Activated CD8-positive, alpha-beta memory T cell treated with anti-CD3 and anti-CD28 coated beads for 48 hours (primary cell): ENCODE measurements around the gene ARHGAP42.
"Not testable (repeated sequence)": the region's sequence is repeated elsewhere in the genome, so short reads cannot be mapped to it uniquely, and the experiment has no call there.

Experiments
- DNase-seq, 3 experiments: peaks; one replicate each; pipeline ENCODE4 v3.0.0-alpha.2; 2020; ENCODE audit warnings: low read depth in 2 of 3, low spot score in 2 of 3

Gene ARHGAP42

GRCh38 chr11:100863080-100863581 lies 176.0 kb downstream of the ARHGAP42 start:
- DNase-seq = no peak

- DNase-seq = no peak
These were observed 178.5 kb downstream of the ARHGAP42 start for GRCh38 chr11:100865443-100866065.

DNA sequence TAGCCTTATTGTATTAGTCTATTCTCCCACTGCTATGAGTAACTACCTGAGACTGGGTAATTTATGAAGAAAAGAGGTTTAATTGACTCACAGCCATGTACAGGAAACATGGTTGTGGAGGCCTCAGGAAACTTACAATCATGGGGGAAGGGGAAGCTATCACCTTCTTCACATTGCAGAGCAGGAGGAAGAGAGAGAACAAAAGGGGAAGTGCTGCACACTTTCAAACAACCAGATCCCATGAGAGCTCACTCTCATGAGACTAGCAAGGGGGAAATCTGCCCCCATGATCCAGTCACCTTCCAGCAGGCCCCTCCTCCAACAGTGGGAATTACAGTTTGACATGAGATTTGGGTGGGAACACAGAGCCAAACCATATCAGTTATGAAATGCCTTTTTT lies 179.4 kb downstream of the ARHGAP42 start:
- DNase-seq = no peak

DNA sequence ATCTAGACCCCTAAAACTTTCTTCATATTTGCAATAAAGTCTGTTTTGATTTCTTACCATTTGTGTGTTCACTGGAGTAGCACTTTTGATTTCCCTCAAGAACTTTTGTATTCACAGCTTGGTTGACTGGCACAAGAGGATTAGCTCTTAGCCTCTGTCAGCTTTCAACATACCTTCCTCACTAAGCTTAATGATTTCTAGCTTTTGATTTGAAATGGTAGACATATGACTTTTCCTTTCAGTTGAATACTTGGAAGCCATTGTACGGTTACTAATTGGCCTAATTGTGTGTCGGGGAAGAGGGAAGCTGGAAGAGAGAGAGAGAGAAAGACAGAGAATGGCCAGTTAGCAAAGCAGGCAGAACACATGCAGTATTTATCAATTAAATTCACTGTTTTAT lies 180.5 kb downstream of the ARHGAP42 start:
- DNase-seq = no peak

GRCh38 chr11:100869328-100869727 lies 182.2 kb downstream of the ARHGAP42 start:
- no peak for DNase-seq

DNA sequence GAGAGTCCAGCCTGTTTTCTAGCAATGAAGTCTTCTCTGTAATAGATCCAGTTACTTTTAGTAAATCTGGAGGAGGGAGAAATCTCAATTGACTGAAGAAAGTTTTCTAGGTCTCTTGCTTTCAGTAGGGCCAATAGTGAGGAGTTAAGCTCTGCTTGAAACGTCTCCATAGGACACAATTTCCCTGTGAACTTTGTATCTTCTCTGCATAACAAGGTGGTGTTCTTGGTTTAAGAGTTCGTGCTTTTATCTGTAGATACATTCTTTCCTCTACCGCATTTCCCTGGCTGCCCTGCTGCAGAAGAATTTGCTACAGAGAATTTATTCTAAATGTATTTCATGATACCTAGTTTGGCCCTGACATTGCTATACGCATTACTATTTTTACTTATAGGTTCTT lies 183.1 kb downstream of the ARHGAP42 start:
- DNase-seq = no peak

DNA sequence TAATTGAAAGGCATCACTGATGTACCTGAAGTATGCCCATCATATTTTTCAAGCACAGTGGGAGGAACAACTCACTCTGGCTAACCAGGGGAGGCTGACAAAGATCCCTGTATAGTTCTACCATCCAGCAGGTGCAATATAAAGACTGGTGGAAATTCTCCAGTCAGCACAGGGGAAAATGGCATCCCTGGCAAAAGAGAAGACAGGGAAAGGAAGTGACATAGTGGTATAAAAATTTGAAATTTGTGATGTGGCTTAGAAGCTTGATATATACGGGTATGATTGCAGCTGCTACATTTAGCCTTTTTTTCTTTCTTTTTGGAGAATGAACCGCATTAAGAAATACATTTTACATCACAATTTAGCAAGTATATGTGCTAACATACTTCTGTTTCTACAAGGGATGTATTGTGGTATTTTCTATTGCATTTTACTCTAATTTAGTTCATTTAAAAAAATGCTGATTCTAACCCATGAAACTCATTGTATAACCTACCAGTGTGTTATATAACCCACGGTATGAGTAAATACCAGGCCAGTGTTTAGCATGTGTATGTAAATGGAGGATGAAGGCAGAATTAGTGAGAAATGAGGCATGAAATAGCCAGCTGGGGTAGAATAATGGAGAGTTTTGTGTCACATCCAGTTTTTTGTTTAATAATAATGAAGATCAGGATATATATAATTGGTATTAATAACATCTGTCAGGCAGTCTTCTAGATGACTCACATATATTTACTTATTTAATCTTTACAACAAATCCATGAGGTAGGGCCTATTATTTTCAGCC lies 186.1 kb downstream of the ARHGAP42 start:
- no peak for DNase-seq

DNA sequence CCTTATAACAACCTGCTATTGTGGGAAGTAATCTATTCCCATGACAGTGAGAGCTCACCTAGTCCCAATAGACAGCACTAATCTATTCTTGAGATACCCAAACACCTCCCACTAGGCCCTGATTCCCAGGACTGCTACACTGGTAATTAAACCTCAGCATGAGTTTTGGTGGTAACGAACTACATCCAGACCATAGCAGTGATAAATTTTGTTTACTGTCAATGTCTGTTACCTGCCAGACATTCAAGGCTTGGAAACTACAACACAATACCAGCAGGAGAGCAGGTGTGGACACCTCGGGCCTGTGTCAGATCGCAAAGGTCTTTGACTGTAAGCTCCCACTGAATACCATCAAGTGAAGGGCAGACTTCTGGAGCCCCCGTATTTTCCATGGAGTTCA lies 187.1 kb downstream of the ARHGAP42 start:
- no peak for DNase-seq

GRCh38 chr11:100875521-100875869 lies 188.4 kb downstream of the ARHGAP42 start:
- no peak for DNase-seq

DNA sequence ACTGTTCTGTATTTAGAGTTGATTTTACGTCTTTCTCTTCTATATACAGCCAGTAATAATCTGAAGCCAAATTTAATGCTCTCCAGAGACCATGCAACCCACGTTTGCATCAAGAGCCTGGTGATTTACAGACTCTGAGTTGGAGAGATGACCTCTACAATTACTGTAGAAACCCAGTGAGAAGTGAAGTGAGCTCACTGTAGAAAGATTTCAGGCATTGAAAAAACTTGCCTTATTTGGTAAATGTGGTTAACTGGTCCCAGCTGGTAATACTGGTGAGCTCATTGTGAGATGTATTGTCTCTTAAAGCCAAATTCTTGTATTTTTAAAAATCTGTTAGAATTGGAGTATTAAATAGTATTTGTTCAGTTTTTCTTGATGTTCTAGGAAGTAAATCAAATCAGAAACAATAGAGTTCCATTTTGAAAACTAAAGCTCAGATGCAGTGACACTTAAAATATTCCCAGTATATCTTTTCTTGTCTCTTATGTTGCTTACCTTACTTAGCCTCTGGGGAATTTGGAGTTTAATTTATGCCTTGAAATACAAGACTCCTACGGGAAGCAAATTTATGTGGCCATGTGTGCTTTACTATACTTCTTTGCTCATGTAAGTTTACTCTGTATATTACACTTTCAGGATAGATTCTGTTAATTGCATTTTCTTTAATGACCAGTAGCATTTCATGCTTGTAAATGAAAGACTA lies 189.9 kb downstream of the ARHGAP42 start:
- no peak for DNase-seq

- no peak for DNase-seq
These were observed 191.4 kb downstream of the ARHGAP42 start for GRCh38 chr11:100878474-100878873.

- no peak for DNase-seq
These were observed 195.9 kb downstream of the ARHGAP42 start for GRCh38 chr11:100882957-100883356.

DNA sequence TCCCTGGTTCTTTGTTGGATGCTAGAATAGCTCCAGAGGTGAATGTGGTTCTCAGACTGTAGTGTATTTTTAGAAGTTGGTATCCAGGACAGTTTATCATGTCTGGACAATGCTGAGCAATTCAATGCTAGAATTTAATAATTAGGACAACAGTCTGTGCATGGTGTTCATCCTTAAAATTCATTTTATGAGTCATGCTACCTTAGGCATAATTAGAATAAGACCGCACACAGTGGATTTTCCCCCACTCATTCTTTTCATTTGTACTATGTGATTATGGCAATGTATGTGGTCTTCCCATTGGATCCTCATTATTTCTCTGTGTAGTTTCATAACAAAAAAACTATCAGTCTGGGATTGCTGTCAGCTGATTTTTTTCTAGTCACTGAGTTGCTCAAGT lies 196.7 kb downstream of the ARHGAP42 start:
- DNase-seq = no peak

DNA sequence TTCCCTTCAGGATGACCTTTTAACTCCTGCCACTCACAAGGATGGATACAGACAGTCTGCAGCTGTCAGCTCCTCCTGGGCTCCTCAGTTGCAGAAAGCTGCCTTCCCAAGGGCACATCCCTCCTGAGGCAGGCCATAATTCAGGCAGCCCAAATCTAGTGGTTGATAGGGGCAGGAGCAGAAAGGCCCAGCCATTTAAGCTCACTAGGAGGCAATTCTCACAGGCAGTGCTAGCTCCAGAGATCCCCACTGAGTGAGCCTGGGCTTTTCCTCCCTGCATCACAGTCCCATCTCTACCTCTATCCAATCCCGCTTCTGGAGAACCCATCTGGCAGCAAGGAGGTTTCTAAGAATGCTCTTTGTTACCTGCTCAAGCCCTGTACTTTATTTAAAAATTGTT lies 200.6 kb downstream of the ARHGAP42 start:
- no peak for DNase-seq

- DNase-seq = no peak
These were observed 201.7 kb downstream of the ARHGAP42 start for GRCh38 chr11:100888836-100889235.

GRCh38 chr11:100889758-100890157 lies 202.7 kb downstream of the ARHGAP42 start:
- no peak for DNase-seq

- DNase-seq = no peak
These were observed 203.7 kb downstream of the ARHGAP42 start for GRCh38 chr11:100890789-100891188.

DNA sequence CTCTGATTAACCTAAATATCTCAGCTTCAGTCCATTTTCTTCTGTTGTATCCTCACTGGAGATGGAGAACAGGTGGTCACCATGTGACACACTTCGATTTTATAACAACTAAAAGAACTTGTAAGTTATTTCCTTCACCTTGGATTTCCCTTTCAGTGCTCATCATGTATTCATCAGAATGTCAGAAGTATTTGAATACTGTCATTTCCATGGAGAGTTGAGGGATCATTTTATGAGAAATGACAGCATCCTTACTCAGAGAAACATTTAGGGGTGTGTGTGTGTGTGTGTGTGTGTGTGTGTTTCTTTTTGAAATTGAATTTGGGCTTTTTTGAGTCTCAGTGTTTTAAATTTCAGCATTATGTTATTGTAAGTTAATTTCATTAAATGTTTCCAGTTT lies 205.8 kb downstream of the ARHGAP42 start:
- DNase-seq = no peak

DNA sequence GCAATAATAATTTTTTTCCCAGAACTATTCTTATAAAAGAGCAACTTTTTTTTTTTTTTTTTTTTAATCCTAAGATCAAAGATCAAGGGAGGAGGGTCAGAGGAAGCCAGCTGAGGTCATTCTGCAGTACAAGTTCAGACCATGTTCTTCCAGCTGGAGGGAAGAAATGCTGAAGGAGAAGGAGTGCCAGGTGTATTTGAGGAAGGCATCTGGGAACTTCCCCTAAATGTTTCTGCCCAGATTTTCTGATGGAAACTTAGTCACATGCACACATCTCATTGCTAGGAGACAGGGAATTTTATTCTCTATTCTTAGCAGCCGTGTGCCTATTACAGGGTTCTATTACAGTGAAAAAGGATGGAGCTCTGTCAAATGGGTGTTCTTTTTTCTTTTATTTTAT lies 208.4 kb downstream of the ARHGAP42 start:
- no peak for DNase-seq

GRCh38 chr11:100895976-100896375 lies 208.9 kb downstream of the ARHGAP42 start:
- not testable (repeated sequence) for DNase-seq

- not testable (repeated sequence) for DNase-seq
These were observed 214.4 kb downstream of the ARHGAP42 start for GRCh38 chr11:100901471-100901870.
